Stimulated activated CD8-positive, alpha-beta memory T cell treated with anti-CD3 and anti-CD28 coated beads, Interleukin-12 subunit alpha, Interleukin-12 subunit beta, amount 100 ng/mL, for 24 hours (primary cell): Measurements from ENCODE around the gene GREB1.

Source experiments
- DNase-seq: peaks from one replicate; pipeline ENCODE4 v3.0.0-alpha.2; 2020; ENCODE audit errors: extremely low read depth

Gene GREB1

GRCh38 chr2:11508279-11508678, 25.6 kb upstream of the GREB1 start:
- no peak for DNase-seq

- no peak for DNase-seq
Observed at GRCh38 chr2:11509657-11510360, 24.0 kb upstream of the GREB1 start.

- DNase-seq = no peak
Observed at GRCh38 chr2:11512431-11512830, 21.4 kb upstream of the GREB1 start.

- no peak for DNase-seq
Observed at GRCh38 chr2:11513319-11513718, 20.5 kb upstream of the GREB1 start.

GRCh38 chr2:11514081-11514730, 19.6 kb upstream of the GREB1 start:
- no peak for DNase-seq

- no peak for DNase-seq
Observed at GRCh38 chr2:11514904-11515303, 18.9 kb upstream of the GREB1 start.

GRCh38 chr2:11515490-11515981, 18.3 kb upstream of the GREB1 start:
- DNase-seq = no peak

GRCh38 chr2:11516984-11517648, 16.7 kb upstream of the GREB1 start:
- no peak for DNase-seq

- DNase-seq = no peak
Observed at GRCh38 chr2:11517906-11518305, 15.9 kb upstream of the GREB1 start.

- DNase-seq = no peak
Observed at GRCh38 chr2:11520092-11520693, 13.7 kb upstream of the GREB1 start.

- no peak for DNase-seq
Observed at GRCh38 chr2:11521775-11522174, 12.1 kb upstream of the GREB1 start.

- no peak for DNase-seq
Observed at GRCh38 chr2:11524470-11524869, 9.4 kb upstream of the GREB1 start.

GRCh38 chr2:11525762-11526161, 8.1 kb upstream of the GREB1 start:
- DNase-seq = no peak

GRCh38 chr2:11527001-11527400, 6.8 kb upstream of the GREB1 start:
- no peak for DNase-seq

GRCh38 chr2:11528228-11528627, 5.6 kb upstream of the GREB1 start:
- no peak for DNase-seq

- no peak for DNase-seq
Observed at GRCh38 chr2:11530864-11531465, 2.9 kb upstream of the GREB1 start.

- DNase-seq = no peak
Observed at GRCh38 chr2:11532416-11533055, 1.3 kb upstream of the GREB1 start.

- DNase-seq = no peak
Observed at GRCh38 chr2:11534071-11534745, 363 bp downstream of the GREB1 start.

- no peak for DNase-seq
Observed at GRCh38 chr2:11534746-11535484, 1.1 kb downstream of the GREB1 start.

GRCh38 chr2:11535899-11536344, 2.1 kb downstream of the GREB1 start:
- no peak for DNase-seq
